Measurements from ENCODE around the gene NRCAM.

Gene NRCAM

GRCh38 chr7:108322046-108322445 lies 134.2 kb downstream of the NRCAM start:
- H3K9ac ChIP-seq (ENCODE audit: low read depth, low read length) = no peak overlapping the region
- H3K9me3 ChIP-seq (ENCODE audit: control insufficient read depth, insufficient read depth, low read length) = no peaks in the 10 kb centered on the region
- H3K36me3 ChIP-seq (ENCODE audit: insufficient read depth, low read length) = no peaks in the 10 kb centered on the region
- H3K4me1 ChIP-seq (ENCODE audit: insufficient read depth, low read length) = 0 out of 2 replicates have a peak, but pooled peaks cover 4% of the 10 kb centered on the region

DNA sequence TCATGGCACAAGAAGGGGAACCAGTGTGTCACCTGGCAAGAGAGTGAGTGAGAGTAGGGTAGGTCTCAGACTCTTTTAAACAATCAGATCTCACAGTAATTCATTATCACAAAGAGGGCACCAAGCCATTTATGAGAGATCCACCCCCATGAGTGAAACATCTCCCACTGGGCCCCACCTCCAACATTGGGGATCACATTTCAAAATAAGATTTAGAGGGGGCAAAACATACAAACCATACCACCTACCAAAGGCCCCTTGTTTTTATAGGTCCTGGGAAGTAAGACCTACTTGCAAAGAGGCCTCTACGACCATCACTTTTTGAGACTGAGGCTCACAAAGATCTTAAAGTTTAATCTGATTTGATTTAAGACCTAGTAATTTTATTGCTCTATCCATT lies 134.9 kb downstream of the NRCAM start:
- Histone ChIP-seq H3K9ac (ENCODE audit: low read depth, low read length) (no peak overlapping the region), H3K36me3 (ENCODE audit: insufficient read depth, low read length) (no peaks in the 10 kb centered on the region), H3K9me3 (ENCODE audit: control insufficient read depth, insufficient read depth, low read length) (no peaks in the 10 kb centered on the region), H3K4me1 (ENCODE audit: insufficient read depth, low read length) (no peaks in the 10 kb centered on the region)

- Histone ChIP-seq H3K36me3 (ENCODE audit: insufficient read depth, low read length) (no peaks in the 10 kb centered on the region), H3K9ac (ENCODE audit: low read depth, low read length) (no peak overlapping the region), H3K9me3 (ENCODE audit: control insufficient read depth, insufficient read depth, low read length) (no peaks in the 10 kb centered on the region), H3K4me1 (ENCODE audit: insufficient read depth, low read length) (peaks cover 7% of the 10 kb centered on the region; the same call in 1 of the 2 replicates)
These were observed 139.5 kb downstream of the NRCAM start for GRCh38 chr7:108316708-108317107.

DNA sequence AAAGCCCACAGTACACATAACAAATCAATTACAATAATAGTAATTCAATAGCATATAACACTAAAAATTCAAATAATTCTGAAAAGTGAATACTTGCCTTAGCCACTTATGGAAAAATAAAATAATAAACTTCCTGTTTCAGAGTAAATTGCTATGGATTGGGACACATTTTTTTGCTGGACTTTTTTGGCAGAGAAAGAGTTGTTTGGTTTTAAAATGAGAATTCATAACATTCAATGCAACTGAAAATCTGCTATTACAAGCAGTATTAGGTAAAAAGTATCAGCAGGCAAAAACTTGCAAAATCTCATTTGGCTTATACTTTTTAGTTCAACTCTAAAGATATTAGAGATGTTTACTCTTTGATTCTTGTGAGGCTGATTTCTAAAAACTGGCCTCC lies 141.7 kb downstream of the NRCAM start:
- Histone ChIP-seq H3K4me1 (ENCODE audit: insufficient read depth, low read length) (peaks cover 26% of the 10 kb centered on the region), H3K36me3 (ENCODE audit: insufficient read depth, low read length) (no peaks in the 10 kb centered on the region), H3K9ac (ENCODE audit: low read depth, low read length) (no peak overlapping the region), H3K9me3 (ENCODE audit: control insufficient read depth, insufficient read depth, low read length) (no peaks in the 10 kb centered on the region)

- no peaks in the 10 kb centered on the region for H3K36me3 ChIP-seq (ENCODE audit: insufficient read depth, low read length)
- no peaks in the 10 kb centered on the region for H3K9me3 ChIP-seq (ENCODE audit: control insufficient read depth, insufficient read depth, low read length)
- peaks cover 27% of the 10 kb centered on the region for H3K4me1 ChIP-seq (ENCODE audit: insufficient read depth, low read length)
These were observed 142.2 kb downstream of the NRCAM start for GRCh38 chr7:108314049-108314448.

GRCh38 chr7:108313086-108313485 lies 143.2 kb downstream of the NRCAM start:
- Histone ChIP-seq H3K36me3 (ENCODE audit: insufficient read depth, low read length) (no peaks in the 10 kb centered on the region), H3K9ac (ENCODE audit: low read depth, low read length) (no peak overlapping the region), H3K9me3 (ENCODE audit: control insufficient read depth, insufficient read depth, low read length) (no peaks in the 10 kb centered on the region), H3K4me1 (ENCODE audit: insufficient read depth, low read length) (peaks cover 35% of the 10 kb centered on the region)

More at GRCh38 chr7:108314049-108314448, 142.2 kb downstream of the NRCAM start:
- no peak overlapping the region for H3K9ac ChIP-seq (ENCODE audit: low read depth, low read length)

DNA sequence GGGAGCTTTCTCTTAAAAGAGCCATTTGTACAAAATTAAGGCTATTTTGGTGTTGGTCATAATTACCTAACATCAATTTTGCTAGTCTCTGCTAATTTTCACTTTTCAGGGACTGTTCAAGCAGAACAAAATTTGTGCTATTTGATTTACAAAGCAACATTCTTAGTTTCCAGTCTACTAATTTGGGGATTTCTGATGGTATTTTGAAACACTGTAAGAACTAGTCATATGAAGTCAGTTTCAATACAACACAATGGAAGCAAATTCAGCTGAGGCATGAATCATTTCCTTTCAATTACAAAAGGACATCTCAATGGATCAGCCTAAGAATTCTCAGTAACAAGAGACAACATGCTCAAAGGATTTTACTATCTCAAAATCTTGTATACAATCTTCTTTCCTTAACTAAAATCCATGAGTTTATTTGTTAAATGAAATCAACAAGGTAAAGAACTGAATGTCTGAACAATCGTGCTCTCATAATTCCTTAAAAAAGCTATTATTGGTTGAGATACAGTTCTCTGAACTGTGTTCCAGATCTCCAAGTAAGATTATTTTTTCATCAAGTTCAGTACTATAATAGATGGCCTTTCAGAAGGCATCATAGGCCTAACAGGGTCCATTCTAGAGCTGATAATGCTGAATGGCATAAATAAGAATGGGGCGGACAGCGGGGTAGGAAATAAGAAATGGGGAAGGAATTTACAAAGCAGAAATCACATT lies 144.6 kb downstream of the NRCAM start:
- Histone ChIP-seq H3K36me3 (ENCODE audit: insufficient read depth, low read length) (no peaks in the 10 kb centered on the region), H3K9me3 (ENCODE audit: control insufficient read depth, insufficient read depth, low read length) (no peaks in the 10 kb centered on the region), H3K4me1 (ENCODE audit: insufficient read depth, low read length) (peaks cover 35% of the 10 kb centered on the region), H3K9ac (ENCODE audit: low read depth, low read length) (no peak overlapping the region)

DNA sequence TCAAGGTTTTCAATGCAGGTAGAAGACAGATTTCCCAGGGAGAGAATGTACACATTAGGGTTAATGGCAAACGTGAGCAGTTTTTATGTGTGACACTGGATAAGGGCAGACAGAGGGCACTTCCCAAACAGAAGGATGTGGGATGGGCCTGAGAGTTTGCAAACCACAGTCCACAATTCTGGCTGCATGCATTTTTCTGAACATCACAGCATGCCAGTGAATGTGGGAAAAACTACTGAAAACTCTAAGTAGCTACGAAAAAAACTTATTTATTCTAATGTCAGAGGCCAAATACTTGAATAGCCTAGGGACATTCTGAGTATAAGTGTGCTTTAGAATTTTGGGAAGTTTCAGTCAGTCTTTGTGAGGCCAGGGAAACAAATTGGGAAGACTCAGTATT lies 145.9 kb downstream of the NRCAM start:
- Histone ChIP-seq H3K4me1 (ENCODE audit: insufficient read depth, low read length) (peaks cover 35% of the 10 kb centered on the region), H3K36me3 (ENCODE audit: insufficient read depth, low read length) (no peaks in the 10 kb centered on the region), H3K9ac (ENCODE audit: low read depth, low read length) (no peak overlapping the region), H3K9me3 (ENCODE audit: control insufficient read depth, insufficient read depth, low read length) (no peaks in the 10 kb centered on the region)

- H3K4me1 ChIP-seq (ENCODE audit: insufficient read depth, low read length) = peaks cover 35% of the 10 kb centered on the region
These were observed 147.3 kb downstream of the NRCAM start for GRCh38 chr7:108308903-108309302.

DNA sequence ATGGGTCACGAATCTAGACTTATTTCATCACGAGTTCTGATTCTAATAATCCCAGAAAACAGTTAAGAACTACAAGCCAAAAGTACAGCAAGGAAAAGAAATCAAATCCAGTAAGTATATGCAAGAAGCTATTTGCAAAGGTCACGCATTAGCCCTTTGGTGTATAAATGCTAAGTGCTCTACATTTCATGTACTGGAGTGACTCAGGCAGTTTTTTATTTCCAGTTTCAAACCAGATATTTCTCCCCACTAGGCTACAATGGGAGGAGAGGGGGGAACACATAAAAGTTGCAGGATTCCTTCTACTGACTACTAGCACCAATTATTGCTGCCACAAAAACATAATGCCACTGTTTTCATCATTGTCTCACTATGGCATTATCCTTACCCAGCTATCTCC lies 148.0 kb downstream of the NRCAM start:
- H3K4me1 ChIP-seq (ENCODE audit: insufficient read depth, low read length) = peaks cover 34% of the 10 kb centered on the region
- no peaks in the 10 kb centered on the region for H3K36me3 ChIP-seq (ENCODE audit: insufficient read depth, low read length)
- H3K9me3 ChIP-seq (ENCODE audit: control insufficient read depth, insufficient read depth, low read length) = no peaks in the 10 kb centered on the region
- no peak overlapping the region for H3K9ac ChIP-seq (ENCODE audit: low read depth, low read length)

More at GRCh38 chr7:108308903-108309302, 147.3 kb downstream of the NRCAM start:
- Histone ChIP-seq H3K36me3 (ENCODE audit: insufficient read depth, low read length) (no peaks in the 10 kb centered on the region), H3K9me3 (ENCODE audit: control insufficient read depth, insufficient read depth, low read length) (no peaks in the 10 kb centered on the region), H3K9ac (ENCODE audit: low read depth, low read length) (no peak overlapping the region)

GRCh38 chr7:108307595-108307994 lies 148.6 kb downstream of the NRCAM start:
- Histone ChIP-seq H3K4me1 (ENCODE audit: insufficient read depth, low read length) (peaks cover 31% of the 10 kb centered on the region), H3K36me3 (ENCODE audit: insufficient read depth, low read length) (no peaks in the 10 kb centered on the region), H3K9me3 (ENCODE audit: control insufficient read depth, insufficient read depth, low read length) (no peaks in the 10 kb centered on the region), H3K9ac (ENCODE audit: low read depth, low read length) (no peak overlapping the region)

GRCh38 chr7:108307194-108307593 lies 149.0 kb downstream of the NRCAM start:
- Histone ChIP-seq H3K4me1 (ENCODE audit: insufficient read depth, low read length) (peaks cover 31% of the 10 kb centered on the region), H3K36me3 (ENCODE audit: insufficient read depth, low read length) (no peaks in the 10 kb centered on the region), H3K9me3 (ENCODE audit: control insufficient read depth, insufficient read depth, low read length) (no peaks in the 10 kb centered on the region), H3K9ac (ENCODE audit: low read depth, low read length) (no peak overlapping the region)

DNA sequence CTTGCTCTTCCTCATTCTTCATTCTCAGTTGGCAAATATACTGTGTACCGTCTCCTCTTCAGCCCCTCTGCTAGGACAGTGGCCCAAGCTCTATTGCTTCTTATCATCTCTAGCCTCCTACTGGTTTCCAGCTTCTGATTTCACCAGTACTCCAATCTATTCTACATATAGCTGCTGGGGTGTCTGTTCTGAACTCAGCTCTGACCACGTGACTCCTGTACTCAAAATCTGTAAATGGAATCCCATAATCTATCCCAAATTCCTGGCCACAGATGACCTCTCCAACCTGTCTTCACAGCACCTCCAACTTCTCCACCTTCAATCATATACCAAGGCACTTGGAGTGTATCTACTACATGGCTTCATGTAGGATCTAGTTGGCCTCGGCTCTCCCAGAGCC lies 152.9 kb downstream of the NRCAM start:
- peaks cover 3% of the 10 kb centered on the region; the same call in 1 of the 2 replicates for H3K4me1 ChIP-seq (ENCODE audit: insufficient read depth, low read length)
- no peaks in the 10 kb centered on the region for H3K9me3 ChIP-seq (ENCODE audit: control insufficient read depth, insufficient read depth, low read length)
- H3K9ac ChIP-seq (ENCODE audit: low read depth, low read length) = no peak overlapping the region
- no peaks in the 10 kb centered on the region for H3K36me3 ChIP-seq (ENCODE audit: insufficient read depth, low read length)

- Histone ChIP-seq H3K9me3 (ENCODE audit: control insufficient read depth, insufficient read depth, low read length) (no peaks in the 10 kb centered on the region), H3K4me1 (ENCODE audit: insufficient read depth, low read length) (no peaks in the 10 kb centered on the region), H3K9ac (ENCODE audit: low read depth, low read length) (no peak overlapping the region), H3K36me3 (ENCODE audit: insufficient read depth, low read length) (no peaks in the 10 kb centered on the region)
These were observed 154.8 kb downstream of the NRCAM start for GRCh38 chr7:108301387-108301786.

DNA sequence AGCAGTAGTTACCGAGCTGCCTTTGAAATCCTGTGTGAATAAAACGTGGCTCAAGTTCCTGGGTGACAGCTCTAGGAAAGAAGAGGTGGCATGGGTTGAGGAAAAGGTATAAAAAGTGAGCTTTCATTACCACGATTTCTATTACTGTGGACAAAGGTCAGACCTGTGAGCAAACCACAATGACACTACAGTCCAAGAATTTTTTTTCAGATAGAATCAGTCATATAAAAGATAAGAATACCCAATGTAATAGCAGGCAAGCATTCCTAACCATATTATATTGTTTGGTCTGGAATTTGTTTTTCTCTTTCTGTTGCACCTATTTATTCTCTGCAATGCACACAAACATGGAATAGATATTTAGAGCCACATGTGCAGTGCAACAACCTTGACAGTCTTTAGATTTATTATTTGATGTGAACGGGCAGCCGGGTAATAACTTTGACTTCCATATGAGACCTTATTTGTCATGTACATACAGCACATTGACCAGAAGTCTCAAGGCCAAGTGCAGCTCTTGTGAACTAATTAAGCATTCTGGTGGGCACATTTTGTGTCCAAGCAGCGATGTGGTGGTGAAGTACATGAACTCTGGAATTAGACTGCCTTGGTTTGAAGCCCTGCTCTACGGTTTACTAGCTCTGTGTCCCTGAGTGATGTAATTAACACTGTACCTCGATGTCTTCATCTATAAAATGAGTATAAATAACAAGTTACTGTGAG lies 156.8 kb downstream of the NRCAM start:
- no peaks in the 10 kb centered on the region for H3K4me1 ChIP-seq (ENCODE audit: insufficient read depth, low read length)
- no peaks in the 10 kb centered on the region for H3K9me3 ChIP-seq (ENCODE audit: control insufficient read depth, insufficient read depth, low read length)

More for the DNA sequence above, 156.8 kb downstream of the NRCAM start:
- H3K36me3 ChIP-seq (ENCODE audit: insufficient read depth, low read length) = no peaks in the 10 kb centered on the region
- H3K9ac ChIP-seq (ENCODE audit: low read depth, low read length) = no peak overlapping the region

Data from ES-I3 (cell line).